HG02884 (cell line): ENCODE data around the gene MICOS13.
"Not testable (repeated sequence)": the region's sequence is repeated elsewhere in the genome, so short reads cannot be mapped to it uniquely, and the experiment has no call there.

Experiments used
- ATAC-seq: cut with Tn5 transposase; IDR thresholded peaks from one replicate; pipeline ENCODE4 v1.9.1; 2021; ENCODE audit warnings: mild to moderate bottlenecking, moderate library complexity; ENCODE audit not compliant: unreplicated experiment

Gene MICOS13

DNA sequence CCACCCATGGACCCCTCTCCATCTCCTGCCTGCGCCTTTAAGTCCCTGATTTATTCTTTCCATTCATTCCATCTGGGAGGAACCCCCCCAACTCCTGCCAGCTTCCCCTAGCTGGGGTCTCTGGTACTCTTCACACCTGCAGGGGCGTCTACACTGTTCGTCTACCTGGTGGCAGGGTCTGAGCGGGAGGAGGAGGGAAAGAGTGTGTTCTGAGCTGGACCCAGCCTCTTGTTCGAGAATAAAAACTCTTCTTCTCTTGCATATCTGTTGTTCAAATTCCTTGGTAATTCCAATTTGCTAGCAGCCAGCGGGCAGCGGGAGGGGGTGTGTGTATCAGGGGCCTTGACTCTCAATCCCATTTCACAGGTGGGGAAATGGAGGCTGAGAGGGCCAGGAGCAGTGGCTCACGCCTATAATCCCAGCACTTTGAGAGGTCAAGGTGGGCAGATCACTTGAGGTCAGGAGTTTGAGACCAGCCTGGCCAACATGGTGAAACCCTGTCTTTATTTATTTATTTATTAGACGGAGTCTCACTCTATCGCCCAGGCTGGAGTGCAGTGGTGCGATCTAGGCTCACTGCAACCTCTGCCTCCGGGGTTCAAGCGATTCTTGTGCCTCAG, 8.1 kb upstream of the MICOS13 start:
- not testable (repeated sequence) for ATAC-seq

- ATAC-seq, result no peak
Observed at GRCh38 chr19:5687360-5688198, 7.3 kb upstream of the MICOS13 start.

DNA sequence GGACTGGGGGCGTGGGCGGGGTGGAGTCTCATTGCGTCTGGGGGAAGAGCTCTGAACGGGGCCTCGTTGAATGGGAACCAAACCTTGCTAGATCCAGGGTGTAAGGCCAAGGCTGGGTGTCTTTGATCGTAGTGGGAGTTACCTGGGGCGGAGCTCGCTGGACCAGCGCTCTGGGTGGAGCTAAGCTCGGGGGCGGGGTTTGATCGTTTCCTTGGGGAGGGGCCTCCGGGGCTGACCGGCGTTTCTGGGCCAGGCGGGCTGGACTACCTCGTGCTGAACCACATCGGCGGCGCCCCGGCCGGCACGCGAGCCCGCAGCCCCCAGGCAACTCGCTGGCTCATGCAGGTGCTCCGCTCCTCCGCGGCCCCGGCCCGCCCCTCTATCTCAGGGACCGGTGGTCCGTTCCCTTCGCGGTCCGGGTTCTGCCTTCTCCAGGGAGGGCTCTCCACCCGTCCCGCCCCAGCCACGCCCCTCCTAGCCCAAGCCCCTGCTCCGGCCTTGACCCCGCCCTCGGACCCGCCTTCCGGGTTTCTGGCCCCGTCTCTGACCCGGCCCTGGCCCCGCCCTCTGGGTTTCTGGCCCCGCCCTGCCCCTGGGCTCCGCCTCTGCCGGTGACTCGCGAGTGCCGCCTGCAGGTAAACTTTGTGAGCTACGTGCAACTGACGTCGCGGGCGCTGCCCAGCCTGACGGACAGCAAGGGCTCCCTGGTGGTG, 6.5 kb upstream of the MICOS13 start:
- peak; percentile 43 for ATAC-seq

DNA sequence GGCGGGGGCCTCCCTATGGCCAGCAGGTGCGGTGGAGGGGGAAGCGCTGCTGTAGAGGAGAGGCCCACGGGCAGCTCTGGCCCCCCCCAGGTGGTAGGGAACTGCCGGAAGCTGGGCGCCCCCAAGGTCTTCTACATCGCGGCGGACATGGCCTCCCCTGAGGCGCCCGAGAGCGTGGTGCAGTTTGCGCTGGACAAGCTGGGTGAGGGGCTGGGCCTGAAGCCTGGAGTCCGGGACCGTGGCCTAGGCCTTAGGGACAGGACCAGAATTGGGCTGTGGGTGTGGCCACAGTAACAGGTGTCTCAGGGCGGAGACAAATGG, 6.0 kb upstream of the MICOS13 start:
- ATAC-seq, result no peak

DNA sequence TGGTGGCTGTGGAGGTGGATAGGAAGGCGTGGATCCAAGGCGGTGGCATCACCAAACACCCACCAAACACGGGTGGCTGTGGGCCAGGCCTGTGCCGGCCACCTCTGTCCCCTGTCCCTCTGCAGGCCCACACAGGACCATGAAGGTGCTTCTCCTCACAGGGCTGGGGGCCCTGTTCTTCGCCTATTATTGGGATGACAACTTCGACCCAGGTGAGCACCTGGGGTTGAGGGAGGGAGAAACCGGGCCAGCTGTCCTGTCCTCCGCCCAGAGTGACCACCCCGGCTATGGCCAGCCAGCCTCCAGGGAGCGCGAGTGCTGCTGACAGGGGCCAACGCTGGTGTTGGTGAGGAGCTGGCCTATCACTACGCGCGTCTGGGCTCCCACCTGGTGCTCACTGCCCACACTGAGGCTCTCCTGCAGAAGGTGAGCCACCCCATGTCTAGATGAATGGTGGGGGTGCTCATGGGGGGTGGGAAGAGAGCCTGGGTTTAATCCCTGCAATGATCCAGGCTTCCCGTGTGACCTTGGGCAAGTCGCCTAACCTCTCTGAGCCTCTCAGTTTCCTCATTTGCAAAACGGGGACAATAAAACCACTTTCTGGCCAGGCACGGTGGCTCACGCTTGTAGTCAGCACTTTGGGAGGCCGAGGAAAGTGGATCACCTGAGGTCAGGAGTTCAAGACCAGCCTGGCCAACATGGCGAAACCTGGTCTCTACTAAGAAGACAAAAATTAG, 4.5 kb upstream of the MICOS13 start:
- ATAC-seq, result no peak

DNA sequence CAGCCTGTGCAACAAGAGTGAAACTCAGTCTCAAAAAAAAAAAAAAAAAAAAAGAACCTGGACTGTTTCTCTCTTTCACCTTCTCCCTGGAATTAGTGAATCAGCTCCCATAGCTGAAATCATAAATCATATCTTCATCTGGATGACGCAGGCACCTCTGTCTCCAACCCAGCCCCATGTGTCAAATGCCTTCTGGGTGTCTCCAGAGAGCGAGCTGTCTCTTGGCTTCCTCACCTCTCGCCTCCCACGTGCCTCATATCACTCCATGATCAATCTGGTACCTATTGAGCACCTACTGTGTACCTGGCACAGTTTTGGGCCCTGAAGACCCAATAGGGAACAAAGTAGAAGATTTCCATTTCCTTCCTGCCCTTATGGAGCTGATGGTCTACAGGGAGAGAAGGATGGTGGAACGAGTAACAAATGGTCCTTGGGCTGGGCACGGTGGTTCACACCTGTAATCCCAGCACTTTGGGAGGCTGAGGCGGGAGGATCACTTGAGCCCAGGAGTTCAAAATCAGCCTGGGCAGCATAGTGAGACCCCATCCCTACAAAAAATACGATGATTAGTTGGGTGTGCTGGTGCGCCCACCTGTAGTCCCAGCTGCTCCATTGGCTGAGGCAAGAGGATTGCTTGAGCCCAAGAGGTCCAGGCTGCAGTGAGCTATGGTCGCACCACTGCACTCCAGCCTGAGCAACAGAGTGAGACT, 3.0 kb upstream of the MICOS13 start:
- ATAC-seq, result no peak

- no peak for ATAC-seq
Observed at GRCh38 chr19:5682107-5682482, 1.8 kb upstream of the MICOS13 start.

- no peak for ATAC-seq
Observed at GRCh38 chr19:5681391-5682106, 1.2 kb upstream of the MICOS13 start.

DNA sequence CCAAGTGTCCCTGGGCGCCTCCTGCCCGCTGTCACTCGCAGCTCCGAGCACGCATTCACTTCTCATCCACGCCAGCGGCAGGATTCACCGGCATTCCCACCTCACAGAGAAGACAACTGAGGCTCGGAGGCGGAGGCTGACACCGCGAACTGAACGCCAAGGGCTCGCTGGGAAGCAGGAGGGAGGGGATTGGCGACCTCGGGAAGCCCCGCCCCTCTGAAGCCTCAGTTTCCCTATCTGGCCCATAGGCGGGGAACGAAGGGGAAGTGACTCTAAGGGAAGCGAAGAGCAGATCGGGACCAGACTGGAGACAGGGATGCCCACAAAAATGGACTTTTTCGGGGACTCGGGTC, 256 bp downstream of the MICOS13 start:
- ATAC-seq, result no peak

DNA sequence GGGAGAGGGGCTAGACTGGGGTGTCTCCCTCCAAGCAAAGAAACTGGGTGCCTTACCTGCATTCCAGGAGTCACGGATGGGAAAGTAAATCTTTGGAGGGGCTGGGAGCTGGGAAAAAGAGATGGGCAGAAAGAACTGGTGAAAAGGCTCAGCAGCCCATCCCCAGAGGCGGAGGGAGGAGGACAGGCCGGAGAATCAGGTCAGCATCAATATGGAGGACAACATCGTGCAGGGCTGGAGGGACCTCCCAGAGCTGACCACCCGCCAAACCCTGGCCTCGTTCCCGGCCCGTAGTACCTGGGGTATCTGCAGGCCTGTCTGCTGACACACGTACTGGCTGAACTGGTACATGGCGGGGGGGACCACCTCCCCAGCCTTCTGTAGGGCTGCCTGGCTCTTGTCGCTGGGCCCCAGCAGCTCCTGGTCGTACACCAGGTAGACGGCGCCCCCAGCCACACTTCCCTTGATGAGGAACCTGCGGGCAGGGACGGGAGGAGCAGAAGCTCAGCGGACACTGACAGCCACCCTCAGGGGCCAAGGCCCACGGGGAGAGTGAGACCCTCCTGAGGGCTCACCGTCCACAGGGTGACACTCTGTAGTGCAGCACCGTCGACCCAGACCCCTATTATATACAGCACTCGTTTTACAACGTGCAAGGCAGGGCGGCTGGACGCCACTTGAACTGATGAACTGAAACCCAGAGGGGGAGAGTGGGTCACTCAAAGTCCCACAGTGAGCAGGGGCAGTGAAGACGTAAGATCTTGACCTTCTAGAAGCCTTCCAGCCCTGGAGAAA, 830 bp downstream of the MICOS13 start:
- no peak for ATAC-seq

DNA sequence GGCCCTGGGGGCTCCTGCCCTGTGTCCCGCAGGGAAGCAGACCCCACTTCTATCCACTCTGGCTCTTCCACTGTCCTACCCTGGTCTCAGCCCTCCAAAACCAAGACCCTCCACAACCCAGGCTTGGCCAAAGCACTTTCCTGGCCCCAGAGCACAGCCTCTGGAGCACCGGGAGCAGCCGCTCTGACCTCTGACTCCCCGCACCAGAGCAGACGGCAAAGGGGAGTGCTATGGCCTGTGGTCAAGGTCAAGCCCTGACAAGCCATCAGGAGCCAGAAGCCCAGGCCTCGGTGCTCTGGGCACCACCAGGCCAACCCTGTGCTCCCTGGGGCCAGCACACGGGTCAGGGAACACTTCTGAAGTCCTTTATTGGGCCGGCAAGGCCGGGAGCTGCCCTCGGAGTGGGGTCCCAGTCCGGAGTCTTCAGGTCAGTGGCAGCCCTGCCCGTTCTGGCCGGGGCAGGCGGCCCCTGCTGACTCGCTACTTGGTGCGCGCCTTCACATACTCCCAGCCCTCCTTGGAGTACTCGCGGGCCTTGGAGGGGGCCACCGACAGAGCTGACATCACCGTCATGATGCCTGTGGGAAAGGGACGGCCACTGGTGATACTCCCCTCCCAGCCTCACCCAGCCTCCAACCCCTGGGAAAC, 2.1 kb downstream of the MICOS13 start:
- no peak for ATAC-seq

DNA sequence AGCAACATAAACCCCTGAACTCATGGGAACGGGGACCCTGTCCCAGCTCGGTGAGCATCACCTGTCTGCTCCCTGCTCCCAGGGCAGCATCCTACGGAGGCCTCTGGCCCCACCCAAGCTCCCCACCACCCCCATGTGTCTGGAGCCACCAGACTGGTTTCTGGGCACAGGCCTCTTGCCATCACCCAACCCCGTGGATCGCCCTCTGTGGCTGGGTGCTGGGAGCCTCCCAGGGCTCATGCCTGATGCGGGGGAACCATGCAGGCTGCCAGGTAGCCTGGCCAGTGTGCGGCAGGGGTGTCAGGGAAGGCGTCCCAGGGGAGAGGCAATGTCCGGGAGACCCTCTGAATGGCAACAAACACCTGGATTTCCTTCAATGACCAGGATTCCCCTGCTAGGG, 2.7 kb downstream of the MICOS13 start:
- no peak for ATAC-seq

- no peak for ATAC-seq
Observed at GRCh38 chr19:5677136-5677535, 3.2 kb downstream of the MICOS13 start.

- no peak for ATAC-seq
Observed at GRCh38 chr19:5676772-5677105, 3.6 kb downstream of the MICOS13 start.

DNA sequence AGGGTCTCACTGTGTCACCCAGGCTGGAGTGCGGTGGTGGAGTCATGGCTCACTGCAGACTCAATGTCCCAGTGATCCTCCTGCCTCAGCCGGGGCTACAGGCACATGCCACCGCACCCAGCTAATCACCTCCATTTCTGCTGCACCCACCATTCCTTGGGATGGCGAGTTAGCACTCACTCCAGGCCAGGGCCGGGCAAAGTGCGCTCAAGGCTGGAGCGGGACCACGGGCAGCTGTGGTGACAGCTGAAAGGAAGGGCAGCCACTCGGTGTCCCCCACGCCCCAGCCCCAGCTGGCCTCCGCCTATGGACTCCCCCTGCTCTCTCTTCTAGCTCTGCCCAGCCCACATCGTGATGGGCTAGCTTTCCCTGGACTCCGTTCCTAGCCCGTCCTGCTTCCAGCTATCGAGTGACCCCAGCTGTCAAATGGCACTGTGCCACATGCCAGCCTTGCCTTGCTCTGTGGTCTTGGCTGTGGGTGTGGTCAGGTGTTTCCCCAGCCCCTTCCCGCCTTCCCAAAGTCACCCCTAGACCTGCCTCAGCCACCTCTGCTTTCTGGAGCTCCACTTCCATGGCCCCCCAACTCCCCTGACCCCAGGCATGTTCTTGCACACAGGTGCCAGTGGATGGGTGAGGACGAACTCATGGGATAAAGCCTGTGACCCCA, 4.1 kb downstream of the MICOS13 start:
- no peak for ATAC-seq

DNA sequence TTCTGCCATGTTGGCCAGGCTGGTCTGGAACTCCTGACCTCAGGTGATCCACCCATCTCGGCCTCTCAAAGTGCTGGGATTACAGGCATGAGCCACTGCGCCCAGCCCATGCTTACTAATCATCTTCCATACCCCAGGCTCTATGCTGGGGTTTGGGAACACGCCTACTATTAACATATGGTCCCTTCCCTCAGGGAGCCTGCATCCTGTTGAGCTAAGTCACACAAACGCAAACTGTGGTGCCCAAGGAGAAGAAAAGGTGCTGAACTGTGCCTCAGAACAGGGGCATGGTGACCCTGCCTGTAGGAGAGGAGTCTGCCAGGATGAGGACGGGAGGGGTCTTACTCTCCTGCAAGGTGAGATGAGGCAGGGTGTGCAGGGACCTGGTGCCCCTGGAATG, 5.6 kb downstream of the MICOS13 start:
- ATAC-seq, result no peak

- no peak for ATAC-seq
Observed at GRCh38 chr19:5673752-5674151, 6.6 kb downstream of the MICOS13 start.

- no peak for ATAC-seq
Observed at GRCh38 chr19:5672708-5673459, 7.4 kb downstream of the MICOS13 start.
